HepG2 (cell line): ENCODE results near the gene RASA3.

ENCODE experiments used
- BRD4 ChIP-seq: sonication (generic); formaldehyde crosslinking; IDR thresholded peaks from 2 replicates; pipeline ENCODE4 v1.4.0; 2020; ENCODE audit warnings: missing genetic modification reagents
- CBX5 ChIP-seq: sonication (generic); formaldehyde crosslinking; IDR thresholded peaks from 2 replicates; pipeline ENCODE4 v1.4.0; 2020; ENCODE audit warnings: missing genetic modification reagents, borderline replicate concordance
- ISL2 ChIP-seq: sonication (generic); formaldehyde crosslinking; IDR thresholded peaks from 2 replicates; pipeline ENCODE4 v1.5.0; 2020; ENCODE audit warnings: missing genetic modification reagents
- MED1 ChIP-seq: sonication (generic); formaldehyde crosslinking; IDR thresholded peaks from 2 replicates; pipeline ENCODE4 v1.4.0; 2020; ENCODE audit warnings: missing genetic modification reagents
- PREB ChIP-seq: sonication (generic); formaldehyde crosslinking; IDR thresholded peaks from 2 replicates; pipeline ENCODE4 v1.4.0; 2020; ENCODE audit warnings: missing genetic modification reagents
- REST ChIP-seq, 2 experiments: IDR thresholded peaks; 2 replicates each; pipeline ENCODE4 v1.6.1; 2011 to 2012; ENCODE audit warnings: low read length in 2 of 2, borderline replicate concordance in 1 of 2, low read depth in 1 of 2, mild to moderate bottlenecking in 1 of 2, moderate library complexity in 1 of 2
- TFAP4 ChIP-seq: sonication (generic); IDR thresholded peaks from 2 replicates; pipeline ENCODE4 v1.6.1; 2016; ENCODE audit warnings: low read depth, borderline replicate concordance
- U2AF1 ChIP-seq: fragments of 200-400 bp; formaldehyde crosslinking; optimal IDR thresholded peaks from 2 replicates; pipeline ENCODE3; 2017; ENCODE audit warnings: mild to moderate bottlenecking, low read depth, low read length
- ZNF639 ChIP-seq: conservative IDR thresholded peaks from 2 replicates; pipeline ENCODE4 v1.6.1; 2018; ENCODE audit warnings: missing genetic modification reagents

- no peak for TF ChIP-seq ISL2 (CRISPR knock-in tag)
- TF ChIP-seq REST (IDR thresholded peaks at IDR 0.05; ENCODE audit: borderline replicate concordance in 1 of 2, low read depth in 1 of 2, low read length in 2 of 2), result no peak
- TF ChIP-seq U2AF1, result no peak
- TF ChIP-seq PREB (CRISPR knock-in tag), result no peak
- TF ChIP-seq ZNF639 (CRISPR knock-in tag), result no peak
- no peak for TF ChIP-seq TFAP4
- no peak for TF ChIP-seq MED1 (CRISPR knock-in tag)
- no peak for TF ChIP-seq BRD4 (CRISPR knock-in tag)
- TF ChIP-seq CBX5 (CRISPR knock-in tag), result no peak
These were observed 69.7 kb downstream of the RASA3 start for GRCh38 chr13:114062754-114063153.
